ENCODE results near the gene APBB2. TPM values are rescaled to one million over a fixed set of nuclear protein-coding genes. Genes with fewer than 3 reads are reported as not detected.

APBB2 gene
- total and polyA plus RNA-seq, 2 of the 4 experiments (the other 2 are of a cell fraction): 47.9 to 75.5 TPM

DNA sequence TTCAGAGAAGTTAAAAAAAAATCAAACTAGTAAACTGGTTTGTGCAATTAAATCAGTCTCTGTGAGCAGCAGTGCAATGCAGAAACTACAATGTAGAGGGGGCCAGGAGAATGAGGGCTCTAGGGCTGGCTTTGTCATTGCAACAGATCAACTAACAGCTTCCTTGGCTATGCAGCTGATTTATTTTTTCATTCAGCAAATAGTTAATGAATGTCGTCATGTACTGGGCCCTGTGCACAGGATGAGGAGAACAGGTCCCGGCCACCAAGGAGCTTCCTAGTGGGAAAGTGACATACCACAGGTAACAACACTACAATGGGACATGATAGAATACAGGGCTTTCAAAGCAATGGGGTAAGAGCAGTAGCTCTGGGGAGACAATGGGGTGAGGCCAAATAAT lies 274.5 kb downstream of the APBB2 start:
- Histone ChIP-seq H3K4me3 (ENCODE audit: insufficient read depth, low read depth, low read length) (no peak overlapping the region), H3K9ac (ENCODE audit: low read depth, low read length) (no peak overlapping the region), H3K14ac (replicated peaks; ENCODE audit: low read depth, low read length) (no peak overlapping the region), H3K23ac (ENCODE audit: low read depth, low read length) (no peak overlapping the region), H3K27me3 (ENCODE audit: control insufficient read depth, insufficient read depth, low read length) (no peaks in the 10 kb centered on the region), H2BK5ac (ENCODE audit: low read depth, low read length, poor library complexity, severe bottlenecking) (no peak overlapping the region), H2BK120ac (ENCODE audit: low read depth, low read length) (no peak overlapping the region), H3K36me3 (ENCODE audit: control insufficient read depth, insufficient read depth, low read length) (peaks cover 9% of the 10 kb centered on the region; the same call in 1 of the 2 replicates), H3K4ac (ENCODE audit: low read depth, low read length) (no peak overlapping the region), H3K4me2 (ENCODE audit: low read depth, low read length) (no peak overlapping the region), H3K79me1 (ENCODE audit: low read depth in 1 of 2, low read length in 2 of 2) (no peaks in the 10 kb centered on the region), H4K5ac (ENCODE audit: low read depth, low read length) (no peak overlapping the region), H3K18ac (ENCODE audit: low read depth, low read length) (no peak overlapping the region), H3K56ac (ENCODE audit: extremely low read depth, insufficient read depth, low read length) (no peak overlapping the region), H3K9me3 (ENCODE audit: control insufficient read depth, insufficient read depth, low read length) (no peaks in the 10 kb centered on the region), H2AK9ac (replicated peaks; ENCODE audit: low read depth, low read length, poor library complexity) (no peak overlapping the region), H4K20me1 (ENCODE audit: insufficient read depth, low read length) (no peaks in the 10 kb centered on the region), H4K91ac (ENCODE audit: insufficient read depth, low read depth, low read length) (no peak overlapping the region), H2AFZ (replicated peaks; ENCODE audit: low read length, poor library complexity) (no peak overlapping the region), H2BK20ac (ENCODE audit: low read depth, low read length) (no peak overlapping the region), H4K8ac (ENCODE audit: low read depth in 2 of 2, low read length in 2 of 2) (no peak overlapping the region), H2AK5ac (ENCODE audit: low read depth, low read length) (no peak overlapping the region), H2BK15ac (ENCODE audit: low read depth, low read length) (no peak overlapping the region), H3K9me1 (ENCODE audit: insufficient read depth, low read length) (peaks cover 4% of the 10 kb centered on the region; the same call in 1 of the 2 replicates), H3K27ac (ENCODE audit: insufficient read depth, low read length) (no peak overlapping the region), H3K4me1 (ENCODE audit: control insufficient read depth, insufficient read depth, low read length) (peaks cover 2% of the 10 kb centered on the region; the same call in 1 of the 2 replicates)
- in situ Hi-C loops (cut with MboI; ENCODE audit: low sequenced_read_pairs): no loop called here
- TF ChIP-seq FOS (IDR thresholded peaks at IDR 0.05; ENCODE audit: low read depth, low read length) (no peak), BHLHE40 (IDR thresholded peaks at IDR 0.05; ENCODE audit: low read depth, low read length) (no peak), POLR2A (IDR thresholded peaks at IDR 0.05; ENCODE audit: low read depth, low read length) (no peak), SMC3 (IDR thresholded peaks at IDR 0.05; ENCODE audit: low read depth, low read length) (no peak), RAD21 (IDR thresholded peaks at IDR 0.05; ENCODE audit: low read length) (0 out of 2 replicates have a peak, but pooled peaks have one; percentile 7), CEBPB (IDR thresholded peaks at IDR 0.05; ENCODE audit: low read depth, low read length) (peak; percentile 26; the same call in 1 of the 2 replicates), MXI1 (IDR thresholded peaks at IDR 0.05; ENCODE audit: borderline replicate concordance, low read depth, low read length) (no peak), NFE2L2 (IDR thresholded peaks at IDR 0.05; ENCODE audit: low read depth, low read length) (no peak), CHD1 (IDR thresholded peaks at IDR 0.05; ENCODE audit: low read depth, low read length) (no peak), MAFK (IDR thresholded peaks at IDR 0.05; ENCODE audit: low read depth, low read length) (no peak), MAZ (IDR thresholded peaks at IDR 0.05; ENCODE audit: borderline replicate concordance, low read depth, low read length) (no peak), ELK1 (IDR thresholded peaks at IDR 0.05; ENCODE audit: borderline replicate concordance, low read depth, low read length) (no peak), CTCF (conservative IDR thresholded peaks at IDR 0.05; ENCODE audit: low read depth, low read length) (0 out of 2 replicates have a peak, but pooled peaks have one; percentile 11), RCOR1 (IDR thresholded peaks at IDR 0.05; ENCODE audit: insufficient replicate concordance, low read length) (no peak), RFX5 (IDR thresholded peaks at IDR 0.05; ENCODE audit: low read depth, low read length) (no peak)
- TF ChIP-seq, protein P1, sequence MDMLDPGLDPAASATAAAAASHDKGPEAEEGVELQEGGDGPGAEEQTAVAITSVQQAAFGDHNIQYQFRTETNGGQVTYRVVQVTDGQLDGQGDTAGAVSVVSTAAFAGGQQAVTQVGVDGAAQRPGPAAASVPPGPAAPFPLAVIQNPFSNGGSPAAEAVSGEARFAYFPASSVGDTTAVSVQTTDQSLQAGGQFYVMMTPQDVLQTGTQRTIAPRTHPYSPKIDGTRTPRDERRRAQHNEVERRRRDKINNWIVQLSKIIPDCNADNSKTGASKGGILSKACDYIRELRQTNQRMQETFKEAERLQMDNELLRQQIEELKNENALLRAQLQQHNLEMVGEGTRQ (IDR thresholded peaks at IDR 0.05; ENCODE audit: low read depth, low read length): no peak
- dilution Hi-C loops (cut with HindIII; ENCODE audit: low sequenced_read_pairs, unreplicated experiment): no loop called here
- intact Hi-C loops (cut with micrococcal nuclease): no loop called here
- BruUV-seq (replicated peaks): no TSS peak
- DNase-seq (peak; percentile 49), ATAC-seq (ENCODE audit: low read depth) (peak; percentile 85)
- CTCF ChIA-PET: interaction anchor here (0.6 to 0.7 kb wide), 2 partner anchors 55 to 669 kb away, joined by 3 to 5 read pairs; no protein-coding TSS in a partner anchor
- POLR2A ChIA-PET (ENCODE audit: unreplicated experiment): no interaction called here
- WGBS, 2 experiments (ENCODE audit: extremely low coverage in 2 of 2, insufficient read length in 1 of 2): no CpG with 5 or more reads among the region's 2 CpGs

Measured in IMR-90 (cell line).